Aortic smooth muscle cell (primary cell): ENCODE measurements around the gene OR4M1. TPM values are rescaled to one million over a fixed set of nuclear protein-coding genes. Genes with fewer than 3 reads are reported as not detected.

Experiments
- total RNA-seq: library from RNA; depleted of rRNA; stranded (reverse); fragments of >200 nt; gene quantifications from 2 replicates; pipeline ENCODE4 v1.2.3, GENCODE V29; 2014

Gene OR4M1
- total RNA-seq: not detected in 2 replicates

GRCh38 chr14:19773204-19773603 lies at the start of gene OR4M1:
TSS of gene OR4M1 (plus strand) at chr14:19773504. CDS start at chr14:19780323, 6,819 bp downstream.

GRCh38 chr14:19743256-19743655 lies 30.0 kb upstream of the OR4M1 start, which contains the start of gene OR4Q3:
TSS of gene OR4Q3 (plus strand) at chr14:19743571.

GRCh38 chr14:19803470-19803869 lies 30.2 kb downstream of the OR4M1 start, which contains the start of gene OR4N2:
TSS of gene OR4N2 (plus strand) at chr14:19803770. CDS start at chr14:19827449, 23,679 bp downstream.

Other genes starting within 250 kb of the OR4M1 start
- gene OR11H2, start 59.6 kb upstream of the OR4M1 start, total RNA-seq: not detected in 2 replicates
- not detected in 2 replicates for gene OR4Q3, start 29.9 kb upstream of the OR4M1 start, total RNA-seq
- gene OR4N2, start 30.3 kb downstream of the OR4M1 start, total RNA-seq: not detected in 2 replicates
- not detected in 2 replicates for gene OR4K2, start 101.6 kb downstream of the OR4M1 start, total RNA-seq
- gene OR4K5, start 147.1 kb downstream of the OR4M1 start, total RNA-seq: not detected in 2 replicates
- not detected in 2 replicates for gene OR4K1, start 157.4 kb downstream of the OR4M1 start, total RNA-seq
- gene OR4K15, start 202.1 kb downstream of the OR4M1 start, total RNA-seq: not detected in 2 replicates
- not detected in 2 replicates for gene OR4Q2, start 228.7 kb downstream of the OR4M1 start, total RNA-seq
- not detected in 2 replicates for gene OR4K14, start 245.8 kb downstream of the OR4M1 start, total RNA-seq